HEK293T (cell line): Measurements from ENCODE around the gene AARS2.

Source experiments
- ARNT ChIP-seq: fragments of 450-650 bp; IDR thresholded peaks from 2 replicates; pipeline ENCODE4 v1.6.1; 2017; ENCODE audit warnings: mild to moderate bottlenecking
- BHLHE40 ChIP-seq: fragments of 450-650 bp; IDR thresholded peaks from 2 replicates; pipeline ENCODE4 v1.6.1; 2016; ENCODE audit warnings: mild to moderate bottlenecking, moderate library complexity, borderline replicate concordance
- ELF4 ChIP-seq: fragments of 450-650 bp; IDR thresholded peaks from 2 replicates; pipeline ENCODE4 v1.6.1; 2017; ENCODE audit warnings: antibody characterized with exemption
- FOXM1 ChIP-seq: fragments of 450-650 bp; IDR thresholded peaks from 2 replicates; pipeline ENCODE4 v1.6.1; 2017; ENCODE audit warnings: mild to moderate bottlenecking, borderline replicate concordance
- L3MBTL2 ChIP-seq: fragments of 450-650 bp; conservative IDR thresholded peaks from 2 replicates; pipeline ENCODE4 v1.6.1; 2016; ENCODE audit warnings: mild to moderate bottlenecking
- NFRKB ChIP-seq: fragments of 450-650 bp; IDR thresholded peaks from 2 replicates; pipeline ENCODE4 v1.6.1; 2016; ENCODE audit warnings: mild to moderate bottlenecking, moderate library complexity
- SP1 ChIP-seq: fragments of 450-650 bp; IDR thresholded peaks from 2 replicates; pipeline ENCODE4 v1.6.1; 2017
- TF ChIP-seq, protein P1 (sequence below): fragments of 450-650 bp; IDR thresholded peaks from 2 replicates; pipeline ENCODE4 v1.6.1; 2016

DNA sequence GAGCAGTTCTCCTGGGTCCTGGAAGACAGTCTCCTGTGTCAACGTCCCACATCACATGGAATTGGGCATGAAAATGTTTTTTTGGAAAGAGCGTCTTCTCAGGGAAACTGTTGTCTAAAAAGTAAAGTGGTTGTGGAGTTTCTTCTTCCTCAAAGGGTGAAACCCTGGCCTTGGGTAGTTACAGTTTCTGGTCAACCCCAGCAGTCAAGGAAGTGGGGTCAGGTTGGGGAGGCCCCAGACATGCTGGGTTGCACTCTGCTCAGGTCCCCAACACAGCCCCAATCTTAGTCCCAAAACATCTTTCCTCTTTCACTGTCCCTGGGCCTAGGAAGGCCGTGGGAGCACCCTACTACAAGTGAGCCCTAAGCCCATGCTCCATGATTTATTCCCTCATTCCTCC, 46.8 kb downstream of the AARS2 start:
- TF ChIP-seq, protein P1, sequence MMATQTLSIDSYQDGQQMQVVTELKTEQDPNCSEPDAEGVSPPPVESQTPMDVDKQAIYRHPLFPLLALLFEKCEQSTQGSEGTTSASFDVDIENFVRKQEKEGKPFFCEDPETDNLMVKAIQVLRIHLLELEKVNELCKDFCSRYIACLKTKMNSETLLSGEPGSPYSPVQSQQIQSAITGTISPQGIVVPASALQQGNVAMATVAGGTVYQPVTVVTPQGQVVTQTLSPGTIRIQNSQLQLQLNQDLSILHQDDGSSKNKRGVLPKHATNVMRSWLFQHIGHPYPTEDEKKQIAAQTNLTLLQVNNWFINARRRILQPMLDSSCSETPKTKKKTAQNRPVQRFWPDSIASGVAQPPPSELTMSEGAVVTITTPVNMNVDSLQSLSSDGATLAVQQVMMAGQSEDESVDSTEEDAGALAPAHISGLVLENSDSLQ, result no peak
- no peak for TF ChIP-seq ELF4
- no peak for TF ChIP-seq L3MBTL2
- TF ChIP-seq NFRKB, result no peak
- no peak for TF ChIP-seq BHLHE40
- no peak for TF ChIP-seq ARNT
- TF ChIP-seq FOXM1, result no peak
- TF ChIP-seq SP1, result no peak
